CD14-positive monocyte (primary cell): ENCODE measurements around the gene SLC28A1. TPM values are rescaled to one million over a fixed set of nuclear protein-coding genes. Genes with fewer than 3 reads are reported as not detected.

ENCODE experiments used
- DNase-seq, 3 donors: peaks; one replicate each; pipeline ENCODE4 v3.0.0-alpha.2; 2011 to 2022
- H2AFZ ChIP-seq: 2 replicates; pipeline ENCODE4 v1.6.0; 2012; ENCODE audit warnings: mild to moderate bottlenecking, low read depth, low read length, inconsistent platforms; ENCODE audit not compliant: insufficient read depth, poor library complexity, severe bottlenecking
- H3K27ac ChIP-seq, 2 donors: 1 replicate in 1 of 2; 2 replicates in 1 of 2; pipeline ENCODE4 v1.5.1; 2012 to 2013; ENCODE audit warnings: low read length in 2 of 2, control low read depth in 1 of 2, inconsistent platforms in 1 of 2, low read depth in 1 of 2, mild to moderate bottlenecking in 1 of 2
- H3K27me3 ChIP-seq, 2 donors: one replicate each; pipeline versions ENCODE4 v1.6.0 to v1.6.1; 2011 to 2013; ENCODE audit warnings: low read length in 2 of 2; ENCODE audit not compliant: control insufficient read depth in 2 of 2, insufficient read depth in 2 of 2
- H3K36me3 ChIP-seq, 2 donors: replicated peaks in 1 of 2; 1 replicate in 1 of 2; 2 replicates in 1 of 2; pipeline versions ENCODE4 v1.5.1 to v1.6.1; 2012 to 2013; ENCODE audit warnings: low read length in 2 of 2, control low read depth in 1 of 2, inconsistent platforms in 1 of 2, mild to moderate bottlenecking in 1 of 2; ENCODE audit not compliant: insufficient read depth in 2 of 2, control insufficient read depth in 1 of 2
- H3K4me1 ChIP-seq, 2 donors: 1 replicate in 1 of 2; 2 replicates in 1 of 2; pipeline versions ENCODE4 v1.5.1 to v1.6.1; 2012 to 2013; ENCODE audit warnings: low read length in 2 of 2, control low read depth in 1 of 2, inconsistent platforms in 1 of 2, mild to moderate bottlenecking in 1 of 2, moderate library complexity in 1 of 2; ENCODE audit not compliant: insufficient read depth in 2 of 2, control insufficient read depth in 1 of 2
- H3K4me2 ChIP-seq: replicated peaks from 2 replicates; pipeline ENCODE3; 2012; ENCODE audit warnings: low read length, moderate library complexity, mild to moderate bottlenecking; ENCODE audit not compliant: poor library complexity, severe bottlenecking; ENCODE audit errors: extremely low read depth
- H3K4me3 ChIP-seq, 3 experiments: fragments of 200-600 bp in 1 of 3; sonication (generic) in 1 of 3; replicated peaks in 1 of 3; 1 replicate in 2 of 3; 2 replicates in 1 of 3; pipeline ENCODE4 v1.5.1; 2011 to 2013; ENCODE audit warnings: low read length in 3 of 3, mild to moderate bottlenecking in 3 of 3, control low read depth in 2 of 3, low read depth in 2 of 3, inconsistent platforms in 1 of 3, moderate library complexity in 1 of 3
- H3K79me2 ChIP-seq: 2 replicates; pipeline ENCODE4 v1.6.0; 2012; ENCODE audit warnings: mild to moderate bottlenecking, control low read depth, inconsistent platforms, low read length, moderate library complexity; ENCODE audit not compliant: insufficient read depth
- H3K9ac ChIP-seq: 2 replicates; pipeline ENCODE4 v1.6.0; 2017; ENCODE audit warnings: low read length, mild to moderate bottlenecking; ENCODE audit not compliant: insufficient read depth, poor library complexity, severe bottlenecking
- H3K9me3 ChIP-seq, 2 donors: replicated peaks in 1 of 2; 1 replicate in 1 of 2; 2 replicates in 1 of 2; pipeline versions ENCODE4 v1.5.1 to v1.6.1; 2012 to 2013; ENCODE audit warnings: low read length in 2 of 2, control low read depth in 1 of 2; ENCODE audit not compliant: control insufficient read depth in 1 of 2, insufficient read depth in 1 of 2
- H4K20me1 ChIP-seq: 2 replicates; pipeline ENCODE4 v1.6.0; 2012; ENCODE audit warnings: mild to moderate bottlenecking, low read length, control low read depth, moderate library complexity; ENCODE audit not compliant: insufficient read depth
- H3K27ac Mint-ChIP-seq, 7 donors: one replicate each; pipeline ENCODE4 v1.8.0; 2020; ENCODE audit warnings: mild to moderate bottlenecking in 7 of 7, mixed read lengths in 7 of 7, moderate library complexity in 6 of 7, inconsistent platforms in 2 of 7
- H3K27me3 Mint-ChIP-seq, 3 donors: one replicate each; pipeline ENCODE4 v1.8.0; 2021 to 2022; ENCODE audit warnings: low read depth in 3 of 3, mild to moderate bottlenecking in 3 of 3, mixed read lengths in 3 of 3, moderate library complexity in 3 of 3, inconsistent platforms in 1 of 3
- H3K36me3 Mint-ChIP-seq, 2 donors: one replicate each; pipeline ENCODE4 v1.8.0; 2020; ENCODE audit warnings: mixed read lengths in 2 of 2, inconsistent platforms in 1 of 2, mild to moderate bottlenecking in 1 of 2
- H3K4me1 Mint-ChIP-seq: one replicate; pipeline ENCODE4 v1.8.0; 2020; ENCODE audit warnings: mild to moderate bottlenecking, mixed read lengths
- H3K4me3 Mint-ChIP-seq, 2 donors: one replicate each; pipeline ENCODE4 v1.8.0; 2020; ENCODE audit warnings: mild to moderate bottlenecking in 2 of 2, mixed read lengths in 2 of 2, moderate library complexity in 1 of 2
- H3K9me3 Mint-ChIP-seq, 7 donors: one replicate each; pipeline ENCODE4 v1.8.0; 2020 to 2022; ENCODE audit warnings: mixed read lengths in 7 of 7, mild to moderate bottlenecking in 6 of 7, moderate library complexity in 6 of 7, inconsistent platforms in 2 of 7
- WGBS: methylation state at CpG from one replicate; pipeline ENCODE4 v1.1.5; 2013; ENCODE audit warnings: missing lambda C conversion rate; ENCODE audit not compliant: insufficient coverage; 5-methylcytosine and 5-hydroxymethylcytosine counted together
- intact Hi-C, 2 donors: fragments of 100-400 bp; cut with micrococcal nuclease; formaldehyde crosslinking; loops; one replicate each; pipeline versions ENCODE4 v1.15.0 to v1.15.1; 2023
- polyA plus RNA-seq, 3 donors: library from polyadenylated mRNA; depleted of rRNA in 1 of 3; unstranded in 2 of 3; stranded (reverse) in 1 of 3; fragments of 300-500 nt in 2 of 3; fragments of >200 nt in 1 of 3; fragmentation: Illumina TruSeq in 2 of 3; gene quantifications; 1 replicate in 2 of 3; 2 replicates in 1 of 3; pipeline ENCODE4 v1.2.3, GENCODE V29; 2012 to 2021
- TF ChIP-seq, protein P1 (sequence below): fragments of 200-600 bp; IDR thresholded peaks from one replicate; pipeline ENCODE4 v1.8.0; 2022; ENCODE audit warnings: antibody characterized with exemption, mild to moderate bottlenecking

Gene SLC28A1
- polyA plus RNA-seq, 3 donors, result not detected

DNA sequence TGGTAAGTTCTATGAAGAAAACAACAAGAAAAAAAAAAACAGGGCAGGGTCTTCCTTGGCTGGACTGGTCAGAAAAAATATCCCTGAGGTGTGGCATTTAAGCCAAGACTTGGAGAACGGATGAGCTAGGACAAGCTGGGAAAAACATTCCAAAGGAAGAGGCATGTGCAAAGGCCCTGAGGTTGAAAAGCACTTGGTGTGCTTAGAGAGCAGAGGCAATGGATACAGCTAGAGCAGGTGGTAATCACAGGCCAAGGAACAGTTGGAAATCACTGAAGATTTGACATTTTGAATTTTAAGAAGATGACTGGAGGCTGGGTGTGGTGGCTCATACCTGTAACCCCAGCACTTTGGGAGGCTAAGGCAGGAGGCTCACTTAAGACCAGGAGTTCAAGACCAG lies 54.3 kb downstream of the SLC28A1 start:
- H3K9ac ChIP-seq, result no peak overlapping the region
- no peaks in the 10 kb centered on the region for H3K27me3 ChIP-seq
- no peaks in the 10 kb centered on the region for H3K36me3 Mint-ChIP-seq
- peak overlapping the region in 1 of 7 donors; percentile 14 for H3K27ac Mint-ChIP-seq
- H3K9me3 ChIP-seq, result no peaks in the 10 kb centered on the region
- peaks cover 4% of the 10 kb centered on the region for H3K4me1 Mint-ChIP-seq
- H3K36me3 ChIP-seq, result no peaks in the 10 kb centered on the region
- H4K20me1 ChIP-seq, result no peaks in the 10 kb centered on the region
- H3K4me2 ChIP-seq, result no peak overlapping the region
- no peak overlapping the region for H3K27ac ChIP-seq
- no peaks in the 10 kb centered on the region for H3K4me1 ChIP-seq
- H2AFZ ChIP-seq, result no peak overlapping the region
- H3K4me3 ChIP-seq, result no peak overlapping the region
- intact Hi-C loops, result no loop called here
- DNase-seq, result no peak
- TF ChIP-seq, protein P1, sequence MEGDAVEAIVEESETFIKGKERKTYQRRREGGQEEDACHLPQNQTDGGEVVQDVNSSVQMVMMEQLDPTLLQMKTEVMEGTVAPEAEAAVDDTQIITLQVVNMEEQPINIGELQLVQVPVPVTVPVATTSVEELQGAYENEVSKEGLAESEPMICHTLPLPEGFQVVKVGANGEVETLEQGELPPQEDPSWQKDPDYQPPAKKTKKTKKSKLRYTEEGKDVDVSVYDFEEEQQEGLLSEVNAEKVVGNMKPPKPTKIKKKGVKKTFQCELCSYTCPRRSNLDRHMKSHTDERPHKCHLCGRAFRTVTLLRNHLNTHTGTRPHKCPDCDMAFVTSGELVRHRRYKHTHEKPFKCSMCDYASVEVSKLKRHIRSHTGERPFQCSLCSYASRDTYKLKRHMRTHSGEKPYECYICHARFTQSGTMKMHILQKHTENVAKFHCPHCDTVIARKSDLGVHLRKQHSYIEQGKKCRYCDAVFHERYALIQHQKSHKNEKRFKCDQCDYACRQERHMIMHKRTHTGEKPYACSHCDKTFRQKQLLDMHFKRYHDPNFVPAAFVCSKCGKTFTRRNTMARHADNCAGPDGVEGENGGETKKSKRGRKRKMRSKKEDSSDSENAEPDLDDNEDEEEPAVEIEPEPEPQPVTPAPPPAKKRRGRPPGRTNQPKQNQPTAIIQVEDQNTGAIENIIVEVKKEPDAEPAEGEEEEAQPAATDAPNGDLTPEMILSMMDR, result no peak
- H3K27me3 Mint-ChIP-seq, result peaks cover 2 to 11% (median 7%) of the 10 kb centered on the region in 3 donors
- H3K9me3 Mint-ChIP-seq, result peaks cover 0 to 2% (median 0%) of the 10 kb centered on the region in 7 donors
- no peaks in the 10 kb centered on the region for H3K79me2 ChIP-seq
- H3K4me3 Mint-ChIP-seq, result no peak overlapping the region
- 100% methylated on average over 1 of the region's 1 CpG for WGBS

DNA sequence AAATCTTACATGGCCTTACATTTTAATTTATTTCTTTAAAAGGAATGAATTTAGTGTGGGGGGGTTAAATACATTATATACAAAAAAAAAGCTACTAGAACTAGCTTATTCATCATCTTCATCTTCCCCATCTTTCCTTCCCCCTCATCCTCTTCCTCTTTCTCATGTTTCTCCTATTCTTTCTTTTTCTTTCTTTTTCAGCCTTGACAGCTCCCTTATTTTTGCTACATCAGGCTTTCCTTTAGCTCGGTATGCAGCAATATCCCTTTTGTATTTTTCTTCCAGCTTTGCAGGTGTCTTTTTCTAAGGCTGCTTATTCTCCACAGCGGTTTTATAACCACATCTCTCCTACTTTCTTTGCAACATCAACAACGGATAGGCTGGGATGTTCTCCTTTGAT lies 55.9 kb downstream of the SLC28A1 start:
- Histone ChIP-seq H3K9ac (no peak overlapping the region), H4K20me1 (no peaks in the 10 kb centered on the region), H3K4me1 (no peaks in the 10 kb centered on the region), H3K79me2 (no peaks in the 10 kb centered on the region), H2AFZ (no peak overlapping the region), H3K4me3 (no peak overlapping the region), H3K9me3 (no peaks in the 10 kb centered on the region), H3K27me3 (no peaks in the 10 kb centered on the region), H3K27ac (no peak overlapping the region), H3K4me2 (no peak overlapping the region), H3K36me3 (no peaks in the 10 kb centered on the region)
- no peak for DNase-seq
- Mint-ChIP-seq H3K4me3 (no peak overlapping the region), H3K4me1 (peaks cover 4% of the 10 kb centered on the region), H3K36me3 (no peaks in the 10 kb centered on the region), H3K9me3 (peaks cover 0 to 2% (median 0%) of the 10 kb centered on the region in 7 donors), H3K27me3 (peaks cover 2 to 12% (median 11%) of the 10 kb centered on the region in 3 donors), H3K27ac (no peak overlapping the region)
- WGBS, result no CpG with 5 or more reads among the region's 3 CpGs
- intact Hi-C loops, result no loop called here
- TF ChIP-seq, protein P1, result no peak
